Testis (tissue), 2 donors: ENCODE data around the gene MANSC1.

Source experiments
- POLR2A ChIP-seq: fragments of 450-650 bp; IDR thresholded peaks from one replicate; pipeline ENCODE4 v1.6.1; 2017; ENCODE audit warnings: antibody characterized with exemption, mild to moderate bottlenecking, moderate library complexity
- TF ChIP-seq, protein P1 (sequence below), 3 experiments: fragments of 450-650 bp in 2 of 3; fragments of 200-600 bp in 1 of 3; sonication (generic) in 1 of 3; IDR thresholded peaks; one replicate each; pipeline ENCODE4 v1.5.1; 2016 to 2019; ENCODE audit warnings: antibody characterized with exemption in 3 of 3, mild to moderate bottlenecking in 2 of 3, moderate library complexity in 1 of 3

DNA sequence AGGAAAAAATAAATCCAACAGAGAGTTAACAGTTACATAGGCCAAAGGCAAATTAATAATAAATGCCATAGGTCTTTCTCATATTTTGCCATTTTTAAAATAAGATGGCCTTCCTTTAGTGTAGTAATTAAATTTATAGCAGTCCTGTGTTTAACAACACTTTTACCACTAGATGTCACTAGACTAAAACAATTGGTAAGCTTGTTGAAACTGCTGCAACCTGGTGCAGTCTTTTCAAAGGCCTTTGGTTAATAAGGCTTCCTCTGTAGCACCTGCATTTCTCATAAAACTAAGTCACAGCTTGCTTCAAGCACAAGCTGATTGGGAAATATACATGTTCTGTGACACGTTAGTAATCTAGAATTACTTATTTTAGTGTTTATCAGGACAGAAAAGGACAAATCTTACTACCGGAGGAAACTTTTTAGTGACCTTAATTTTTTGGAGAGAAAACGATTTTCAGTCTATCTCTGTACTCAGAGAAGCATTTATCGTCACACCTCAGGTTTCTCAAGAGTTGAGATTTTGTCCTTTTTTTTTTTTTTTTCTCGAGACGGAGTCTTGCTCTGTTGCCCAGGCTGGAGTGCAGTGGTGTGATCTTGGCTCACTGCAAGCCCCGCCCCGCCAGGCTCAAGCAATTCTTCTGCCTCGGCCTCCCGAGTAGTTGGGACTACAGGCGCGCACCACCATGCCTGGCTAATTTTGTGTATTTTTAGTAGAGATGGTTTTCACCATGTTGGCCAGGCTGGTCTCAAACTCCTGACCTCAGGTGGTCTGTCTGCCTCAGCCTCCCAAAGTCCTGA lies 26.8 kb upstream of the MANSC1 start:
- TF ChIP-seq, protein P1, sequence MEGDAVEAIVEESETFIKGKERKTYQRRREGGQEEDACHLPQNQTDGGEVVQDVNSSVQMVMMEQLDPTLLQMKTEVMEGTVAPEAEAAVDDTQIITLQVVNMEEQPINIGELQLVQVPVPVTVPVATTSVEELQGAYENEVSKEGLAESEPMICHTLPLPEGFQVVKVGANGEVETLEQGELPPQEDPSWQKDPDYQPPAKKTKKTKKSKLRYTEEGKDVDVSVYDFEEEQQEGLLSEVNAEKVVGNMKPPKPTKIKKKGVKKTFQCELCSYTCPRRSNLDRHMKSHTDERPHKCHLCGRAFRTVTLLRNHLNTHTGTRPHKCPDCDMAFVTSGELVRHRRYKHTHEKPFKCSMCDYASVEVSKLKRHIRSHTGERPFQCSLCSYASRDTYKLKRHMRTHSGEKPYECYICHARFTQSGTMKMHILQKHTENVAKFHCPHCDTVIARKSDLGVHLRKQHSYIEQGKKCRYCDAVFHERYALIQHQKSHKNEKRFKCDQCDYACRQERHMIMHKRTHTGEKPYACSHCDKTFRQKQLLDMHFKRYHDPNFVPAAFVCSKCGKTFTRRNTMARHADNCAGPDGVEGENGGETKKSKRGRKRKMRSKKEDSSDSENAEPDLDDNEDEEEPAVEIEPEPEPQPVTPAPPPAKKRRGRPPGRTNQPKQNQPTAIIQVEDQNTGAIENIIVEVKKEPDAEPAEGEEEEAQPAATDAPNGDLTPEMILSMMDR (IDR thresholded peaks at IDR 0.05) = peak; percentile 65 to 76 (median 69)
- no peak for TF ChIP-seq POLR2A
